HG02840 (cell line): Measurements from ENCODE around the gene PCED1B.
"Not testable (repeated sequence)": the region's sequence is repeated elsewhere in the genome, so short reads cannot be mapped to it uniquely, and the experiment has no call there.

ENCODE experiments used
- ATAC-seq: cut with Tn5 transposase; IDR thresholded peaks from one replicate; pipeline ENCODE4 v1.9.1; 2021; ENCODE audit warnings: mild to moderate bottlenecking, moderate library complexity, moderate number of reproducible peaks; ENCODE audit not compliant: unreplicated experiment, low FRiP score

PCED1B gene

DNA sequence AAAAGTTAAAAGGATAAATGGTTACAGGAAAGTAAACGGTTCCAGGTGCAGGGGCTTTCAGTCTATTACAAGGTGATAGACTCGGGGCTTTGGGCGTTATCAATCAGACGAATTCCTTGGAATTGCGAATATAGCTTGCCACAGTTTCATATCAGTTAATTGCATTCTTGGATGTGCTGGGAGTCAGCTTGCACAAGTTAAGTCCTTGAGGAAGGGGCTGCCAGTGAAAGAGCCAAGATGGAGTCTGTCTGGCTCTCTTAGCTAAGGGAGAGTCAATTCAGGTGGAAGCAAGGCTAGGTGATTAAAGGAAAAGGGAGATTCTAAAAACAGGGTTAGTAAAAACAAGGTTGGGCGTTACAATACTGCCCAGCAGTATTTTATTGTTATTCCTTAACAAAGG, 121.8 kb downstream of the PCED1B start:
- not testable (repeated sequence) for ATAC-seq

DNA sequence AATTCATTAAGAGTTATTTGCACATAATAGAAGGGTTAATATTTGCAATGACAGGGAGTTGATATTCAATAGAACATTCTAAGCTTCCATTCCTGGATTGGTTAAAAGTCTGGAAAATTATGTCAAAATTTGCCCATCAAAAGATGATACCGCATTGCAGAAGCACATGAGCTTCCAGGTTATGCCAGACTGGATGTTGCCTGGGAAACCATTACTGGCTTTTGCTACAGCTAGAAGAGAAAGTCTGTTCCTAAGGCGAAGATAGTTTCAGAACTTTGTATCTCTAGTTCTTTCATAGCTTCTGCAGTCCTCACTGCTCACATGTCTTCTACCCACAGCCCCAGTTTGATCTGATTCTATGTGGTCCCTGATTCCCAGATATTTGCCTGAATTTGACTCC, 122.8 kb downstream of the PCED1B start:
- no peak for ATAC-seq

DNA sequence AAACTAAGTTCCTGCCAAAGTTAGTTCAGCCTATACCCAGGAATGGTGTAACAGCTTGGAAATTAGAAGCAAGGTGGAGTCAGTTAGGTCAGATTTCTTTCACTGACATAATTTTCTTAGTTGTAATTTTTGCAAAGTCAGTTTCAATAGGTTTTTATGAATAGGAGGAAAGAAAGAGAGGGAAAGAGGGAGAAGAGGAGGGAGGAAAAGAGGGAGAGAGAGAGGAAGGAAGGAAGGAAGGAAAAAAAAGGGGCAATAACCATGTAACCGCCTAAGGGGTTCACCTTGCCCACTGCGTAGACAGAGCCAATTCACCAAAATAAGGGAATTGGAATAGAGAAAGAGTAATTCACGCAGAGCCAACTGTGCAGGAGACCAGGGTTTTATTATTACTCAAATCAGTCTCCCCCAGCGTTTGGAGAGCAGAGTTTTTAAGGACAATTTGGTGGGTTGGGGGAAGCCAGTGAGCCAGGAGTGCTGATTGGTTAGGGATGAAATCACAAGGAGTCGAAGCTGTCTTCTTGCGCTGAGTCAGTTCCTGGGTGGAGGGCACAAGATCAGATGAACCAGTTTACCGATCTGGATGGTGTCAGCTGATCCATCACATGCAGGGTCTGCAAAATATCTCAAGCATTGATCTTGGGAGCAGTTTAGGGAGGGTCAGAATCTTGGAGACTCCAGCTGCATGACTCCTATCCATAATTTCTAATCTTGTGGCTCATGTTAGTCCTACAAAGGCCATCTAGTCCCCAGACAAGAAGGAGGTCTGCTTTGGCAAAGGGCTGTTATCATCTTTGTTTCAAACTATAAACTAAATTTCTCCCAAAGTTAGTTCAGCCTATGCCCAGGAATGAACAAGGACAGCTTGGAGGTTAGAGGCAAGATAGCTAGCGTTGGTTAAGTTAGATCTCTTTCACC, 126.4 kb downstream of the PCED1B start:
- no peak for ATAC-seq

DNA sequence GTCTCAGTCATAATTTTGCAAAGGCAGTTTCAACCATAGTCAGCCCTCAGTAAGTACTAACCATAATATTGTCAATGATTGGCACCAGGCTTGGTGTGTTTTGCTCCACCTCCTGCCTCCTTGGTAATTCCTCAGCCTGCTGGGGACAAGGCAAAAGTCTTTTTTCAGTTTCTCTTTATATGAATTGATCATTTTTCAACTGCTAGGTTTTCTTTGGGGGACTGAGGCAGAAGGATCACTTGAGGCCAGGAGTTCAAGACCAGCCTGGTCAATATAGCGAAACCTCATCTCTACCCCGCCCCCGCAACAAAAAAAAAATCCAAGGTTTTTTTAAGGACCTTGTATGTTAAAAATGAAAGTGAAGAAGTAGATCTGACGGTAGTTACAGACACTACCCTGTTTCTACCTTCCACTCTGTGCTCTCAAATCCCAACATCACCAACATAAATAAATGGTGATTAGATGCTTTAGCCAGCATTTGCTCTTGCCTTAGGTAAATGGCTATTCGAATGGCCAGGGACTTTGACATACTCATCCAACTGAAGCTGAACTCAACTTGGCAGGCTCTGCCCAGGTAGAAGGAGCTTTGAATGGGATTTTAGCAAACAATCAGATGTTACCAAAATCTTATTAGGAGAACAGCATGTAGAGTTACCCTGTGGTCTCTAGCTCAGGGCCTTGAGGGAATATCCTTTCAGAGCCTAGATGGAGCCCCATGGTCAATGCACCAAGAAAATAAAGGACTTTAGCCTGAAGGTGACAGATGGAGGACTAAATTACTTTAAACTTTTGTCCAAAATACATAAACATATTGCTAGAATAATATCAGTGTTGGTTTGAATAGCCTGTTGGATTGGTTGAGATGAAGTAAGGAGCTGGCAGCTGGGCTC, 127.3 kb downstream of the PCED1B start:
- no peak for ATAC-seq

DNA sequence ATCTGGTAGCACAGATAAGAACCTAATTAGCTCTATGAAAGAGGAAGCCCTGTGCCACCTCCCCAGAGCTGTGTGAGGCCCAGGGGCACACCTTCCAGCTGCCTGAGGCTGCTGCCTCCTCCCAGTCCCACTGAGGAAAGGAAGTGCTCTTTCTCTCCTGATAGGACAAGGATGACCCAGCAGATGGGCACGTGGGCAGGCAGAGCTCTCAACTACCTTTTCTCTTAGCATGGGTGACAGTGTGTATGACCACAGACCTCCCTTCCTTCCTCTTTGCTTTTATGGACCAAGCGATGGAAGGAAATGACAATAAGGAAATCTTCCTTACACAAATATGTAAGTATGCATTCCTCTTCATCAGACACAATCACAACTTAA, 127.9 kb downstream of the PCED1B start:
- peak; percentile 31 for ATAC-seq

DNA sequence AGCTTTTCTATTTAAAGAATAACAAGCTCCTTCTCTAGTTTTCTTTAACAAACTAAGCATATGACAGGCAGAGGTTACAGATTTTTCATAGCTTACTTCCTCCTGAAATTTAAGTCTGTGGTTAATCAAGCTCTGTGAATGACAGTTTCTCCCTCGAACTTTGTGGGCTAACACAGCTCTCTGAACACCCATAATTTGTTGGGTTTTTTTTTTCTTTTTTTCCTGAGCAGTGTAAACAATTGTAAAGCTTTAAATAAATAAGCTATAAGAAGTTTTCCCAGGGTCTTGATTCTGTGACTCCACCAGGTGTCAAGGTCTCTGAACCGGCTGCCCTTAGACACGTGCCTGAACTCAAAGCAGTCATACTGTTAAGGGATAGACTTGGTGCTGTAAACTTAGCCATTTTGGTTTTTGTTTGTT, 128.4 kb downstream of the PCED1B start:
- ATAC-seq, result peak; percentile 73

DNA sequence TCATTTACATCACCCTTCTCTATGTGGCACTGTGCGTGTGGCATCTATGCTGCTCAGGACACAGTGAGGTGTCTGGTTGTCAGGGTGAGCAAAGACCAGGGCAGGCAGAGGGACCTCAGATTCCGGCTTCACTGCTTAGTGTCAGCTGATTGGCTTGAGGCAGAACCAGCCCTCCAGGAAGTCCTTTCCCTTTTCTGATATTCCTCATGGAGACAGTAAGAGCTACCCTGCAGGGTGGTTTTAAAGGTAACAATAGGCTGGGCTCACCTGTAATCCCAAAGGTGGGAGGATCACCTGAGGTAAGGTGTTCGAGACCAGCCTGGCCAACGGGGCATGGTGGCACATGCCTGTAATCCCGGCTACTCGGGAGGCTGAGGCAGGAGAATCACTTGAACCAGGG, 129.6 kb downstream of the PCED1B start:
- ATAC-seq, result no peak

DNA sequence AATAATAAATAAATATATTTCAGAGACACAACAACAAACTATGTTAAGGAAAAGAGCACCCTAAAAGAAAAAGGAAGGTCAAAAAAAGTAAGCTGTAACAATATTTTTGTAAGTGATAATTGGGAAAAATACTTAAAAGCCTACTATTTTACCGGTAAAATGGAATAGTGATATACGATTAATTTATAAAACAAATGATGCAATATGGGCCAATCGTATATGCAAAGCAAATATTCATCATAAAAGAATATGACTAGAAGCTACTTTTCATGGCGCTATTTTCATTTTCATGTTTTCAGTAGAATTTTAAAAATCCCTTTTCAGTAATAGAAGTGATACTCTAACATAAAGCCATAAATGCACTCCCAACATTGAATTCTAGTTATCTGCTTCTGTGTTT, 131.4 kb downstream of the PCED1B start:
- no peak for ATAC-seq

DNA sequence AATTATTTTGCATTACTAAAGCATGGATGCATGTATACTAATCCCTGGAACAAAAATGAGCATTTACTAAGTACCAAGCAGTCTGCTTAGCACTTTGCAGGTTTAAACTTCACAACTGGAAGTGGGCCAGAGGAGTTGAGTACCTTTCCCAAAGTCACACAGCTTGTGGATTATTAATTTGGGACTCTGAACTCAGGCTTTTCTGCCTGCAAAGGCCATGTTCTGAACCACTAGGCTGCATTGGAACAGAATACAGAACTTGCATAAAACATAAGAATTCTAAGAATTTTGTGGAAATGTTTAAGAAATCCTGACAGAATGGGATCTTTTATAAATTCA, 133.2 kb downstream of the PCED1B start:
- ATAC-seq, result no peak

DNA sequence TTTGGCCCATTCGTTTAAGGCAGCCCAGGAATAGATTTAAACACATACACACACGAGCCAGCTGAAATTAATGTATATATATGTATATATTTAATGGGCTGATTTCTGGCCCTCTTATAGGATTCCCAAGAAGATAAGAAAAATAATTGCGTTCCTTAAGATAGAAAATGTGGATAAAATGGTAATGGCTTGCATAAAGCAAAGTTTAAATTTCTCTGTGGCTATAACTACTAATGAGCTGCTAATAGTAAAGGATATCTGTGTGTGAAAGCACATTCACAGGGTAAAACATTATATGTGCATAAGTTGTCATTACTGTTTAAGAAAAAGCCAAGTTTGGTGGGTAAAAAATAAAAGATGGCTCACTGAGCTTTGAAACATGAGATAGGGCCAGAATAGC, 134.0 kb downstream of the PCED1B start:
- no peak for ATAC-seq

DNA sequence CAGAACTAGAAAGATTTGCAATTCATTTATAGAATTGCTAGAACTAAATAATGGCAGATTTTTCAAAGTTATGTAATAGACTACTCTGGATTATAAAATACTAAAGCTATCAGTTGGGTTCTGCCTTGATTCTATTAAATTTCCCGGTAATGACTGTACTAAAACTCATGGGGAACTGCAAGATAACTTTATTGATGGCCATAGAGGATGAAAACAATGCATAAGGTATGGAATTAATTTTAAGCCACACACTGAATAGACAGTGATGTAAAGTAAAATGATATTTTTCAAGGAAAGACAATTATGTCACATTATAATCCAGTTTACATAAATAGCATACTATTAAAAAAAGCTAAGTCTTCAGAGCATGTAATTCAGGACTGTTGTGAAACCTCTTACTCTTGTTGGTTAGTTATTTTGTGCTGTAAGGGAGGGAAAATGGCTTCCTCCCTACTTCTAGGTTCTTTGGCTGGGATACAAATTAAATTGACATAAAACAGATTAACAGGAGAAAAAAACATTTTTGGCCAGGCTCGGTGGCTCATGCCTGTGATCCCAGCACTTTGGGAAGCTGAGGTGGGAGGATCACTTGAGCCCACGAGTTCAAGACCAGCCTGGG, 134.7 kb downstream of the PCED1B start:
- ATAC-seq, result no peak

DNA sequence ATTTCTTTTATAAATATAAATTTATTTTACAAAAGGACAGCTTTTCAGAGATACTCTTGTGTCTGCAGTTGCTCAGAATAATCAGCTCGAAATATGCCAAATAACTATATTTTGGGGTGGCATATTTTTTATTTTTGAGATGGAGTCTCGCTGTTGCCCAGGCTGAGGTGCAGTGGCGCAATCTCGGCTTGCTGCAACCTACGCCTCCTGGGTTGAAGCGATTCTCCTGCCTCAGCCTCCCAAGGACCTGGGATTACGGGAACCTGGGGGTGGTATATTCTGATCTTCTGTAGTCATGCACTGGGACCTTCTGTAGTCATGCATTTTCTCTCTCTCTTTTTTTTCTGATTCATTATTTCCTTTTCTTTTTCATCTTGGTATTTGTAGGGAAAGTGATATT, 135.3 kb downstream of the PCED1B start:
- ATAC-seq, result no peak

DNA sequence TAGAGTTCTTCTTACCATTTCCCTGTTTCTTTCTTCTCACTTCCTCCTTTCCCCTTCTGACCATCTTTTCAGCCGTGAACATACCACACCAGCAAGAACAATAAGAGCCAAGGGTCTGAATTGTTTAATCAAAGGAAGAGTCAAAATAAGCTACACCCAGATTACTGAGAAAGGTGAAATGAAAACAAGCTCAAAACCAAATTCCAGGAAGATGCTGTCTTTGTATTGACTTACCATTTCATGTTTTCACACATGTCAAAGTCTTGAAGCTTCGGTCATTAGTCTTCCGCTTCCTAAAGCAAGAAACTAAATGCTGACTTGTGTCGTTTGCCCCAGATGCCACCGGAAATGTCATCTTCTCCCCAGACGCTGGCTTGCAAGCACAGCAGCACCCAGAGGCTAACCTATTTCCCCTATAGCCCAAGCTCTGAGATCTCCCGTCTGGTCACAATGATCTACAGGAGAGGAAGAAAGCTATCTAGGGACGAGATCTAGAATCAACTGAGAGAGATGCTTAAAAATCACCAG, 136.8 kb downstream of the PCED1B start:
- no peak for ATAC-seq

DNA sequence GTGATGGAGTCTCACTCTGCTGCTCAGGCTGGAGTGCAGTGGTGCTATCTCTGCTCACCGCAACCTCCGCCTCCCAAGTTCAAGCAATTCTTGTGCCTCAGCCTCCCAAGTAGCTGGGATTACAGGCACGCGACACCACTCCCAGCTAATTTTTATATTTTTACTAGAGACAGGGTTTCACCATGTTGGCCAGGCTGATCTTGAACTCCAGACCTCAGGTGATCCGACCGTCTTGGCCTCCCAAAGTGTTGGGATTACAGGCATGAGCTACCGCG, 138.1 kb downstream of the PCED1B start:
- not testable (repeated sequence) for ATAC-seq

DNA sequence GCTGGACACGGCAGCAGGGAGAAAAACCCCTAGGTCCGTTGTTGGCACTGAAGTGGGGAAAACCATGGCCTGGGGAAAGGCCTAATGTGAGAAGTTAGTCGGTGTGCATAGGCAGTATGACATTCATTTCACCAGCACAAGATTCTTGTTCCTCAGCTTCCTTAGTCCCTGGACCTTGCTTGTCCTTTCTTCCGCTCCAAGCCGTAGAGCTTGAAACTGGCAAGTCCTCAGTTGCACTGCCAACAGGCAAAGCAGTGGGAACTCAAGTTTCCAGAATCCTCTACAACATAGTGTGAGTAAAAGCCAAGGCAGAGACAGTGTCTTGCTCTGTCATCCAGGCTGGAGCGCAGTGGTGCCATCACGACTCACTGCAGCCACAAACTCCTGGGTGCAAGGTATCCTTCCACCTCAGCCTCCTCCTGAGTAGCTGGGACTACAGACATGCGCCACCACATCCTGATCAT, 138.8 kb downstream of the PCED1B start:
- ATAC-seq, result no peak

DNA sequence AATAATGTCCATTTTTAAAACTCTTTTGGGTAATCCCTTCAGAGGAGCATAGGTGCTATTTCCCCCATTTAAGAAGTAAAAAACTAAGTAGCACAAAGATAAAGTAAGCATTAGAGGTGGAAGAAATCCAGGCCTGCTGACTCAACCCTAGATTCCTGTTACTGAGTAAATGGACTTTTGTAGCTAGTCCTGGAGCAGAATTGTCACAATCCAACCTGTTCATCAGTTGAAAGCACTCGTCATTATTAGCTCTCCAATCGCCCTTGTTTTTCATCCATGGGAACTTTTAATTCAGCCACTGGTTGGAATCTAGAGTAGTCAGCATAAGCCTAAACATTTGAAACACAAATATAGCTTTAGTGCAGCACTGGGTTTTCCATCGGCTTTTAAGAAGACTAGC, 139.8 kb downstream of the PCED1B start:
- ATAC-seq, result no peak

DNA sequence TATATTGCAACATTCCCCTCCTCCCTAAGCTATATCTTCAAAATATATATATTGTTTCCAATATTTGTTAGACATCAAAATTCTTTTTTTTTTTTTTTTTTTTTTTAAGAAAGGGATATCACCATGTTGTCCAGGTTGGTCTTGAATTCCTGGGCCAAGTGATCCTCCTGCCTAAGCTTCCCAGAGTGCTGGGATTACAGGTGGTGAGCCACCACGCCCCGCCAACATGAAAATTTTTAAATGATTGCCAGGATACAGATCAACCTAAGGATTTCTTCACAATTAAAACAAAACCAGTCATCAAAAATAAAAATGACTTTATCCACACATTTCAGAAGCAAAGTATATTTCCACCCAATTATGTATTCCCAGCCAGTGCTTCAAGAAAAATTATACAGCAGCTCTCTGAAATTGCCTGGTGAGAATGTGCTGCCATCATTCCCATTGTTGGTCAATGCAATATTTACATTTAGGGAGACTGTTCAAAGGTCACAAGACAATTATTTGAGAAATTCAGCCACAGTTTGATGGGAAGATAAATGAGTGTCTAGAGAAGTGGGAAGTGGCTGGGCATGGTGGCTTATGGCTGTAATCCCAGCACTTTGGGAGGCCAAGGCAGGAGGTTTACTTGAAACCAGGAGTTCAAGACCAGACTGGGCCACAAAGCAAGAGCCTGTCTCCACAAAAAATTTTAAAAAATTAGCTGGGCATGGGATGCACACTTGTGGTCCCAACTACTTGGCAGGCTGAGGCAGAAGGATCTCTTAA, 142.0 kb downstream of the PCED1B start:
- no peak for ATAC-seq

DNA sequence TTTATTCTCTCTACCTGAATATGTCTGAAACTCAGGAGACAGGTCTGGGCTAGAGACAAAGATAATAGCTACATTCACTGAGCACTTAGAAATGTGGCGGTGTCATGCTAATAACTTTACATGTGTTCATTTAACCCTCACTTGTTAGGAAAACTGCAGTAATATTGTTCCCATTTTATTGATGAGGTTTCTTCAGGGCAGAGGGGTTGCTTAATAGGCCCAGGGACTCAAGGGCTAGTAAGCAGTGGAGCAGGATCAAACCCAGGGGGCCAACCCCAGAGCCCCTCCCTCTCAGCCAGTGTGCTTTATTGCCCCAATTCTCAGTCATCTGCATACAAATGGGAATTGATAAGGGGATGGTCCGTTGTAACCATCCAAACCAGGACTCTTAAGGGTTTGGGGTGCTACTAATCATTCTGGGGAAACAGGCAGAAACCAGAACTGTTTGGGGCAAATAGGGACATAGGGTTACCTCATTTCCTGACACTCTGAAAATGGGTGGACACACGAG, 143.2 kb downstream of the PCED1B start:
- ATAC-seq, result no peak

DNA sequence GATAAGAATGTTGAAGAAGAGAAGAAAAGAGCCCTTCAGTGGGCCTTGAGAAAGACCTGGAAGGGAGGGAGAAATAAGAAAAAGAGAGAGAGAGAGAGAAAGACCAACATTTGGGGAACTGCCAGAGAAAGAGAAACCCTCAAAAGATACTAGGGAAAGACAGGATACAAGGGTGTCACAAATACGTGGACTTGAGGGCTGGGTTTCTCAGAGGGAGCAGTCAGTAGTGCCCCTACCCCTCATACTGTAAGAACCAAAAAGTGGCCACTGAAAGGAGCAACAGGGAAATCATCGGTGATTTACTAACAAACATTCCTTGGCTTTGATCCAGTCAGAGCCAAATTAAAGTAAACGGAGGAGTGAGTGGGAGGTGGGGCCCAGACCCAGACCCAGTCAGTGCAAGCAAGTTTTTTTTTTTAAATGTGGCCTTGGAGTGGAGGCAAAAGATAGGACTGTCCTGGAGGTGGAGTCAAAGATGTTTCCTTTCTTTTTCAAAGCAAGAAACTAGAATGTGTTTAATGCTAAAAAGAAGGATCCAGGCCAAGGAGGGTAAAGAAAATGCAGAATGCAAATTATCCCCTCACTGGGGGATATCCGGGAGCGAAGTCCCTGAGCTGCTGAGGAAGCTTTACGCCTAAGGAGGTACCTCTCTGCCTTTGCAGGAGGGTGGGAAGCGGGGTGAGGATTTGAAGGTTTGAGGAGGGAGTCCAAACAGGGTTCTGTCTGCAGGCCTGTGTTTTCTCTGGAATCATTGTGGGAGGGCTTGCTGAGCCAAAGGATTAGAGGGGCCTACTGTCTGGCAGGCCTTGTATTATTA, 143.8 kb downstream of the PCED1B start:
- no peak for ATAC-seq
